ENCODE data around the gene CCDC6.

DNA sequence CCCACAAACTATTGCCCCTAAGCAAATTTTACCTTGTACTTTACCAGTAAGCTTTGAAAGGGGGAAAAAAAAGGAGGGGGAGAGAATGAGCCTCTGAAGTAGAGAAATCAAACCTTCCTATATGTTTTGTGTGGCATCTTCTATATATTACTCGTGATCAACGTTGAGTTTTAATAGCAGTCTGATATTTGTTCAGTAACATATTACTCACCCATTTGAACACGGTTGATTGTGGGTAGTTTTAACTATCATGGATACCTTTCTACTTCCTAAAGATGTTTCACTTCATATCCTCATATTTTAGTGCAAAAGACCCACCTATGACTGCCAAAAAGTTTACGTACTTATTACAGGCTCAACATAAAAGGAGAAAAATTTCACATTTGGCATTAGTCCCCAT is 54.5 kb downstream of the CCDC6 start:
- TF ChIP-seq, protein P1, sequence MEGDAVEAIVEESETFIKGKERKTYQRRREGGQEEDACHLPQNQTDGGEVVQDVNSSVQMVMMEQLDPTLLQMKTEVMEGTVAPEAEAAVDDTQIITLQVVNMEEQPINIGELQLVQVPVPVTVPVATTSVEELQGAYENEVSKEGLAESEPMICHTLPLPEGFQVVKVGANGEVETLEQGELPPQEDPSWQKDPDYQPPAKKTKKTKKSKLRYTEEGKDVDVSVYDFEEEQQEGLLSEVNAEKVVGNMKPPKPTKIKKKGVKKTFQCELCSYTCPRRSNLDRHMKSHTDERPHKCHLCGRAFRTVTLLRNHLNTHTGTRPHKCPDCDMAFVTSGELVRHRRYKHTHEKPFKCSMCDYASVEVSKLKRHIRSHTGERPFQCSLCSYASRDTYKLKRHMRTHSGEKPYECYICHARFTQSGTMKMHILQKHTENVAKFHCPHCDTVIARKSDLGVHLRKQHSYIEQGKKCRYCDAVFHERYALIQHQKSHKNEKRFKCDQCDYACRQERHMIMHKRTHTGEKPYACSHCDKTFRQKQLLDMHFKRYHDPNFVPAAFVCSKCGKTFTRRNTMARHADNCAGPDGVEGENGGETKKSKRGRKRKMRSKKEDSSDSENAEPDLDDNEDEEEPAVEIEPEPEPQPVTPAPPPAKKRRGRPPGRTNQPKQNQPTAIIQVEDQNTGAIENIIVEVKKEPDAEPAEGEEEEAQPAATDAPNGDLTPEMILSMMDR (IDR thresholded peaks at IDR 0.05): no peak
- TF ChIP-seq POLR2A (IDR thresholded peaks at IDR 0.05): no peak

Data from testis (tissue), 2 donors.